Ectodermal cell (in vitro differentiated cells): ENCODE measurements around the gene HIVEP3.

ENCODE experiments used
- H3K27ac ChIP-seq: 2 replicates; pipeline ENCODE4 v1.7.0; 2013; ENCODE audit warnings: mild to moderate bottlenecking, low read depth, low read length; ENCODE audit not compliant: insufficient read depth, poor library complexity, severe bottlenecking
- H3K27me3 ChIP-seq: 2 replicates; pipeline ENCODE4 v1.7.0; 2013; ENCODE audit warnings: mild to moderate bottlenecking, low read length; ENCODE audit not compliant: insufficient read depth, control insufficient read depth, poor library complexity, severe bottlenecking
- H3K36me3 ChIP-seq: one replicate; pipeline ENCODE4 v1.7.0; 2013; ENCODE audit warnings: low read length; ENCODE audit not compliant: control insufficient read depth, insufficient read depth
- H3K4me1 ChIP-seq: one replicate; pipeline ENCODE4 v1.7.0; 2013; ENCODE audit warnings: low read length; ENCODE audit not compliant: control insufficient read depth, insufficient read depth
- H3K4me3 ChIP-seq: 2 replicates; pipeline ENCODE4 v1.7.0; 2013; ENCODE audit warnings: low read depth, low read length, control low read depth; ENCODE audit not compliant: insufficient read depth
- H3K9me3 ChIP-seq: 2 replicates; pipeline ENCODE4 v1.7.0; 2013; ENCODE audit warnings: mild to moderate bottlenecking, low read length, moderate library complexity; ENCODE audit not compliant: control insufficient read depth
- WGBS, 2 experiments: methylation state at CpG; one replicate each; pipeline ENCODE4 v1.1.7; 2013; ENCODE audit warnings: missing lambda C conversion rate in 2 of 2; 5-methylcytosine and 5-hydroxymethylcytosine counted together

Gene HIVEP3

DNA sequence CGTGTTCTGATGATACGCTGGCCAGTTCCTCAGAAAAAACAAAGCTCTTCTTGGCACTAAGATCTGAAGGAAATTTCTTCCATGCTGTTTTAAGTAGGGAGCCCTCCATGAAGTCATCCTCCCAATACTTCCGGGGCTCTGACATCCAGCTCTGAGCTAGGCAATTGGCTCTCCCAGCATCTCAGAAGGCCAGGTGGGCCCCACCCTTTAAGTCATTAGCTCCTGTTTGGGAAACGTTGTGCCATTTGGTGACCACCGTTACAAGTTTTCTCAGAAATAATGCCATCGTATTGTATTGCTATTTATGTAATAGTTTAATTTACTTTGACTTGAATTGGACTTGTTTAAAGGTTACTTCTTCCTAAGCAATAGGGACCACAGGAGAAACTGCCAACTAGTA is 303.9 kb downstream of the HIVEP3 start:
- Histone ChIP-seq H3K4me3 (no peak overlapping the region), H3K4me1 (peaks cover 6% of the 10 kb centered on the region), H3K9me3 (no peaks in the 10 kb centered on the region), H3K27ac (no peak overlapping the region), H3K27me3 (no peaks in the 10 kb centered on the region), H3K36me3 (no peaks in the 10 kb centered on the region)
- WGBS, 2 experiments: 92 to 95% methylated on average over 6 of the region's 6 CpGs

DNA sequence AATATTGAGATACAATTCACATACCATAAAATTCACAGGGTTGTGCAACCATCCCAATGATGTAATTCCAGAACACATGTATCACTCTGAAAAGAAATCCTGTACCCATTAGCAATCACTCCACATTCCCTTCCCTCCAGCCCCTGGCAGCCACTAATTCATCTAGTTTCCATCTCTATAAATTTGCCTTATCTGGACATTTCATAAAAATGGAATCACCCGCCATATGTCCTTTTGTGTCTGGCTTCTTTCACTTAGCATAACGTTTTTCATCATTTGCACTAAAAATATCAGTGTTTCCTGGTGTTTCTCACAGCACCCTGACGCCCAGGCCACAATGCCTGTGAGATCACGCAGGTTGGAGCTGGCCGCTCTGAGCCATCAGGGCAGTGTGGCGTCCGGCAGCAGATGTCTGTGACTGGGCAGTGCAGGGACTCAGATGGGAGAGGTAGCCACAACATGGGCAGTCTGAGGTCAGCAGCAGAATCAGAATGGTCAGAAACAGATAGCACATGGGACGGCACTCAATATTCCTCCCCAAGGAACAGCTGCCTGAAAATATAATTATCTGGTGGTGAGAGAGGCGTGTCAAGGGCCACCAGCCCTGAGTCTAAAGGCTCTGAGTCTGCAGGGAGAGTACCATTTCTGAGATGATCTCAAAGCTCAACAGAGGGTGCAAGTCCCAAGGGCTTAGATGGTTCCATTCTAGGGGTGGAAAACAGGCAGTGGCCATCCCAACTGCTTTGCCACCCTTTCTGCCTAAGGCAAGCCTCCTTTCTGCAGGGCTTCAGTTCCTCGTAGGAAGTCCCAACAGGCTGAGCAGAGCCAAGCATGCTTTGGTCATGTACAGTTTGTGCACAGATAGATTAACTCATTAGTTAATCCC is 304.8 kb downstream of the HIVEP3 start:
- Histone ChIP-seq H3K4me3 (no peak overlapping the region), H3K36me3 (no peaks in the 10 kb centered on the region), H3K27me3 (no peaks in the 10 kb centered on the region), H3K27ac (no peak overlapping the region), H3K4me1 (no peaks in the 10 kb centered on the region), H3K9me3 (no peaks in the 10 kb centered on the region)
- WGBS, 2 experiments: 91 to 93% methylated on average over 10 of the region's 10 CpGs

DNA sequence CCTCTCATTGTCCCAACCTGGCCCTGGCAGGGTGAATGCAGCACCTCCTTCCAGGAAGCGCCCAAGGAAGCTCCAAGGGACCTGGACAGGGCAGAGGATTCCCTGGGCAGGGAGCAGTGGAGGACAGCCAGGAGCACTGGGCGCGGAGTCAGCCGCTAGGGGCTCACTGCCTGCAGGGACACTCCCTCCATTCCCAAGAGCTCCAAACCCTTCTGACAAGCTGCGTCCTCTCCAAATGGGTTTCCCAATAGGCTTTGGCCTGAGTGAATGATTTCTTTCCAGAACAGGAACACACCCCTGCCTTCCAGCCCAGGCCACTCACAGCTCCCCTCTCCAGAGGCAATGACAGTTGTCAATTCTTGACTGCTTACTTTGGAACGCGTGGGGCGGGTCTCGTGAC is 305.8 kb downstream of the HIVEP3 start:
- Histone ChIP-seq H3K27me3 (no peaks in the 10 kb centered on the region), H3K4me3 (no peak overlapping the region), H3K4me1 (no peaks in the 10 kb centered on the region), H3K27ac (no peak overlapping the region), H3K36me3 (no peaks in the 10 kb centered on the region), H3K9me3 (no peaks in the 10 kb centered on the region)
- 90 to 91% methylated on average over 9 of the region's 9 CpGs for WGBS, 2 experiments

DNA sequence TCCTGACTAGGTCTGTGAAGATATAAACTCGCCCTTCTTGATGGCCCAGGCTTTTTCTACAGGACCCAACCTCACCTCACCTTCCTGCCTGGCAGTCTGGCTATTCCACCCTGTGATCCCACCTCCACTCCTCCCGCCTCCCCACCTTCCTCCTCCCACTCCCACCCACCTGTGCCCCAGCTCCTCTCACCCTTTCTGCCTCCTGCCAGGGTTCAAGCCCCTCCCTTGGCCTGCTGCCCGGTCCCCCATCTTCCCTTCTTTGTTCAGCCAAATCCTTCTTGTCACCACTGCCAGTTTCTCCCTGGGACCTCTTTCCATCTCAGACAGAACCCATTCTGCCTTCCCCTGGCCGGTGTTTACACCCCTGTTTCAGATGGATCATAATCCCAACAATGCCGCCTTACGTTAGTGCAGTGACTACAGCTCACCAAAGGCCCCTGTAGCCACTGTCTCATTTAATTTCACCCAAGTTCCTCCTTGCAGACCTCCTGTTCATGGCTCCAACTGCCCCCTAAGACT is 306.7 kb downstream of the HIVEP3 start:
- Histone ChIP-seq H3K27ac (no peak overlapping the region), H3K36me3 (no peaks in the 10 kb centered on the region)
- WGBS, 2 experiments: 89 to 92% methylated on average over 6 of the region's 6 CpGs

DNA sequence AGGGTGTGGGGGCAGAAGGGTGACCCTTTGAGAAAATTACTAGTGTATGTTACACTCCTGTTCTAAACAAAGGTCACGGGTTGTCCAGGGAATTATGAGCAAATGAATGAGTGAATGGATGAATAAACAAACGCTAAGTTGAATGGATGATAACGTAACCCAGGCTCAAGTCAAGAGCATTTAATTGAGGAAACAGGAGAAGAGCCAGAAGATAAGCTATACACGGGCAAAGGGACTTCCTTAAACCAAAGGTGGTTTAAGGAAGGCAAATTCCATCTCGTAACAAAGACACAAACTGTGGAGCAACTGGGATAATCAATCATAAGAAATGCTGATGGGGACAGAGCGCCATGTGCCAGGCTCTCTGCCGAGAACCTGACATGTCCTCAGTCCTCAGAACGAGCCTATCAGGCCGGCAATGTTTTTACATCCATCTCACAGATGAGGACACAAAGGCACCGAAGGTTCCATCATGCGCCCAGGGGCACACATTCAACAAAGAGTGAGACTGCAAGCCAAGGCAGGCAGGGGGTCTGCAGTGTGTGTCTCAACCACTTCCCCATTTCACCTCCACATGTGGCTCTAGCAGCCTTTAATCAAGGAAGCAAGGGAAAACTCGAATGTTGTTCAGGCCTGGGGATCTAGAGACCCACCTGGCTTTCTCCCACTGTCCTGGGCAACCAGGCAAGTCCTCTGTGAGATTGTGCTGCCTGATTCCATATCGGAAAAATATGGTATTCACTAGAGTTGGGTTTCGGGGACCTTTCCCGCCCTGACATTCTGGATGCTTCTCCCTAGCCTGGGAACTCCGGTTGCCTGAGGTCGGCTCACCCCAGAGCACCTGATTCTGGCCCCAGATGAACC is 307.4 kb downstream of the HIVEP3 start:
- no peaks in the 10 kb centered on the region for H3K36me3 ChIP-seq
- WGBS, 2 experiments: 89 to 90% methylated on average over 17 of the region's 17 CpGs
- no peaks in the 10 kb centered on the region for H3K27me3 ChIP-seq

More for the DNA sequence above, 306.7 kb downstream of the HIVEP3 start:
- no peaks in the 10 kb centered on the region for H3K4me1 ChIP-seq
- no peak overlapping the region for H3K4me3 ChIP-seq
- no peaks in the 10 kb centered on the region for H3K27me3 ChIP-seq
- H3K9me3 ChIP-seq: no peaks in the 10 kb centered on the region

DNA sequence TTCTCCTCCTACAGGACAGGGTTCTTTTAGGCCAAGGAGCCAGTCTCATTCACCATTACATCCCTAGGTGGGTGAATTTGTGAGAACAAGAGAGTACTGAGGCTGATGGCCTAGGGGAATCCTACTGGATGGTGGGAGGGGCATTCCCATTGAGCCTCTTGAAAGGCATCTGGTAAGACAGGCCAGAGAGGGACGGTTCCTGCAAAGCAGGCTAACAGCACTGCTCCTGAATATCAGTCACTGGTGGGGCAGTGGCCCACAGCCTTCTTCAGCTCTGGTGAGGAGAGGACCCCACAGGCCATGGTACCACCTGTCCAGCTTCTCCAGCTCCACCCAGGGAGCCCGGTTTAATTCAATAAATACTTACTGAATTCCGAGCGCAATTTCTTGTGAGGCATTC is 308.4 kb downstream of the HIVEP3 start:
- Histone ChIP-seq H3K27ac (no peak overlapping the region), H3K27me3 (no peaks in the 10 kb centered on the region), H3K36me3 (no peaks in the 10 kb centered on the region), H3K4me1 (no peaks in the 10 kb centered on the region), H3K4me3 (no peak overlapping the region), H3K9me3 (no peaks in the 10 kb centered on the region)
- WGBS, 2 experiments: 86 to 88% methylated on average over 4 of the region's 4 CpGs

More for the DNA sequence above, 307.4 kb downstream of the HIVEP3 start:
- no peak overlapping the region for H3K4me3 ChIP-seq
- H3K4me1 ChIP-seq: no peaks in the 10 kb centered on the region
- no peaks in the 10 kb centered on the region for H3K9me3 ChIP-seq
- no peak overlapping the region for H3K27ac ChIP-seq

DNA sequence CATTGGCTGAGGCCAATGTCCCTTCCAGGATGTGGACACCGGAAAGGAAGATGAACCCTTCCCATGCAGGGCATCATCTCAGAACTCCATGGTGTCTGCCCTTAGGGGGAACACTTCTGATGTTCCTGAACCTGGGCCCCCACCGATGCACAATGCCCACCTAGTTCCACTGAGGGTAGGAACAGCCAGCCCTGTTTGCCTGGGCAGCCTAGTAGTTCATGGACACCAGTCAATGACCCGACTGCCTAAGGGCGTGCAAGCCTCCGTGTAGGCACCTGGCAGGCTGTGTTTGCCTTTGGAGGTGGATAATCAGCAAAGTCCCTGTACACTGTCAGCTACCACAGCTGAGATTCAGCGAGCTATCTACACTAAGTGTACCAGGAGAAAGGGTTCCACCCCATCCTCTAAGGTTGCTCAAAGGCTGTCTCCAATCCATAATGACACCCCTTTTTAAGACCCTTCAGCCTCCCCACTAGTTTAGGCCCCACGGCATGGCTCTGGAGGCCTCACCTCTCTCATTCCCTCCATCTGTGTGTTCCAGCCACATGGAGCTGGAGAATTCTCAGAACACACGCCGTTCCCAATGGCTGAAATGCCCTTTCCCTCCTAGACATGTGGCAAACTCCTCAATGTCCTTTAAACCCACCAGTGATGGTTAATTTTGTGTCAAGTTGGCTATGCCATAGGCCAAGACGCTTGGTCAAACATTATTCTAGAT is 309.4 kb downstream of the HIVEP3 start:
- Histone ChIP-seq H3K4me1 (no peaks in the 10 kb centered on the region), H3K9me3 (no peaks in the 10 kb centered on the region), H3K27me3 (no peaks in the 10 kb centered on the region), H3K4me3 (no peak overlapping the region), H3K36me3 (no peaks in the 10 kb centered on the region), H3K27ac (no peak overlapping the region)
- 95 to 96% methylated on average over 10 of the region's 10 CpGs for WGBS, 2 experiments

DNA sequence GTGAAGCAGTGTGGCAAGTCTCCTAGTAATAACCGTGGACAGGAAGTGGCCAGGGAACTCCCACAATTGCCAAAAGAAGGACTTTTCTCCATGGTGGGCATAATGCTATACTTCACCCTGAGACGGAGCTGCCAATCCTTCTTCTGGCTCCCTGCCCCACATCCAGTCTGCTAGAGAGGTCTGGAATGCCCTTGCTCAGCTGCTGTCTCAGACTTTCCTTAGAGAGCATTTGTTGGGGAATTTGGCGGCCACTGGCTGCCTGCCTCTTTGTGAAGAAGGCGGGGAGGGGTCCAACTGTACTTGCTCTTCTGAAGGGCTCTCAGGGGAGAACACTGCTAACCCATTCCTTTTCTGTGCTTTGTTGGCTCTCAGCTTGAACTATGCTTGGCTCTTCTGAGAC is 310.5 kb downstream of the HIVEP3 start:
- H3K27me3 ChIP-seq: no peaks in the 10 kb centered on the region
- H3K36me3 ChIP-seq: no peaks in the 10 kb centered on the region
- no peaks in the 10 kb centered on the region for H3K4me1 ChIP-seq
- 72 to 78% methylated on average over 4 of the region's 4 CpGs for WGBS, 2 experiments
- H3K27ac ChIP-seq: no peak overlapping the region
- no peak overlapping the region for H3K4me3 ChIP-seq
- no peaks in the 10 kb centered on the region for H3K9me3 ChIP-seq

DNA sequence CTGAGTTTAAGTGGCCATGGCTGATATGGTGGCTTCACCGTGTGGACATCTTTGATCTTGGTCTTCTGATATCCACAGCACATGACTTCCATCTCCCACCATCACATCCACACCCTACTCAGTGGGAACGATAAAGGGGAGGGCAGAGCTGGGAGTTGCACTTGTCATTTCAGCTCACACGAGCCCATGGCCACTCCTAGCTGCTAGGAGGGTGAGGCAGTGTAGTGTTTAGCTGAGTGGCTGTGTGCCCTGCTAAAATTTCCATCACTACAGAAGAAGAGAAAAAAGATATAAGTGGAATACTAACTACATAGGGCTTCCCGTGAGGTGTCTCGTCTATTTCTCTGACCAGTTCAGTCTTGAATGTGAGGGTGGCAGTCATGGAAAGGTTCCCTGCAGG is 310.9 kb downstream of the HIVEP3 start:
- Histone ChIP-seq H3K27me3 (no peaks in the 10 kb centered on the region), H3K4me1 (no peaks in the 10 kb centered on the region), H3K36me3 (no peaks in the 10 kb centered on the region), H3K27ac (no peak overlapping the region), H3K4me3 (no peak overlapping the region), H3K9me3 (no peaks in the 10 kb centered on the region)
- WGBS, 2 experiments: 89 to 95% methylated on average over 5 of the region's 5 CpGs
